ENCODE data around the gene HSPB8.

Gene HSPB8

GRCh38 chr12:119179335-119180021, 747 bp downstream of the HSPB8 start:
- DNase-seq (ENCODE audit: low spot score): no peak

GRCh38 chr12:119180380-119181040, 1.8 kb downstream of the HSPB8 start:
- DNase-seq (ENCODE audit: low spot score): no peak
- no peak for TF ChIP-seq CTCF (IDR thresholded peaks at IDR 0.05; ENCODE audit: extremely low read depth, missing control alignments)

More at GRCh38 chr12:119179335-119180021, 747 bp downstream of the HSPB8 start:
- no peak for TF ChIP-seq CTCF (IDR thresholded peaks at IDR 0.05; ENCODE audit: extremely low read depth, missing control alignments)

GRCh38 chr12:119181202-119181601, 2.5 kb downstream of the HSPB8 start:
- DNase-seq (ENCODE audit: low spot score): no peak
- TF ChIP-seq CTCF (IDR thresholded peaks at IDR 0.05; ENCODE audit: extremely low read depth, missing control alignments): no peak

- no peak for DNase-seq (ENCODE audit: low spot score)
- TF ChIP-seq CTCF (IDR thresholded peaks at IDR 0.05; ENCODE audit: extremely low read depth, missing control alignments): no peak
Measured at GRCh38 chr12:119181944-119182343, 3.2 kb downstream of the HSPB8 start.

- no peak for DNase-seq (ENCODE audit: low spot score)
- TF ChIP-seq CTCF (IDR thresholded peaks at IDR 0.05; ENCODE audit: extremely low read depth, missing control alignments): no peak
Measured at GRCh38 chr12:119182701-119183493, 4.2 kb downstream of the HSPB8 start.

GRCh38 chr12:119183942-119184695, 5.4 kb downstream of the HSPB8 start:
- DNase-seq (ENCODE audit: low spot score): no peak
- TF ChIP-seq CTCF (IDR thresholded peaks at IDR 0.05; ENCODE audit: extremely low read depth, missing control alignments): no peak
